NB4 (cell line): ENCODE results near the gene TRIO.

Experiments
- DNase-seq: peaks from one replicate; pipeline ENCODE4 v3.0.0; 2010; ENCODE audit warnings: low read depth
- H3K4me3 ChIP-seq: one replicate; pipeline ENCODE4 v1.5.1; 2011; ENCODE audit warnings: mild to moderate bottlenecking, low read depth, low read length, moderate library complexity
- CTCF ChIP-seq: IDR thresholded peaks from one replicate; pipeline ENCODE4 v1.5.1; 2012; ENCODE audit warnings: low read depth, low read length
- MYC ChIP-seq: IDR thresholded peaks from 2 replicates; pipeline ENCODE4 v1.6.1; 2011; ENCODE audit warnings: low read depth, low read length
- POLR2A ChIP-seq: IDR thresholded peaks from 2 replicates; pipeline ENCODE4 v1.6.1; 2011; ENCODE audit warnings: mild to moderate bottlenecking; ENCODE audit not compliant: insufficient read length; ENCODE audit errors: extremely low read depth
- TF ChIP-seq, protein P1 (sequence below): IDR thresholded peaks from 2 replicates; pipeline ENCODE4 v1.6.1; 2011; ENCODE audit warnings: low read depth, low read length

TRIO gene

GRCh38 chr5:14331386-14331781 lies 188.2 kb downstream of the TRIO start:
- no peak overlapping the region for H3K4me3 ChIP-seq
- peak; percentile 69 for DNase-seq
- TF ChIP-seq, protein P1, sequence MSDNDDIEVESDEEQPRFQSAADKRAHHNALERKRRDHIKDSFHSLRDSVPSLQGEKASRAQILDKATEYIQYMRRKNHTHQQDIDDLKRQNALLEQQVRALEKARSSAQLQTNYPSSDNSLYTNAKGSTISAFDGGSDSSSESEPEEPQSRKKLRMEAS: no peak
- no peak for TF ChIP-seq MYC

GRCh38 chr5:14332038-14332631 lies 189.0 kb downstream of the TRIO start:
- H3K4me3 ChIP-seq: no peak overlapping the region
- DNase-seq: no peak
- TF ChIP-seq, protein P1: peak; percentile 51
- no peak for TF ChIP-seq CTCF

- TF ChIP-seq MYC: no peak
- TF ChIP-seq CTCF: no peak
- TF ChIP-seq, protein P1: no peak
- no peak for TF ChIP-seq POLR2A
- DNase-seq: no peak
- no peak overlapping the region for H3K4me3 ChIP-seq
Measured at GRCh38 chr5:14332746-14333145, 189.6 kb downstream of the TRIO start.

GRCh38 chr5:14337593-14337992 lies 194.5 kb downstream of the TRIO start:
- DNase-seq: no peak
- TF ChIP-seq MYC (no peak), POLR2A (no peak), CTCF (no peak)
- TF ChIP-seq, protein P1: no peak

DNA sequence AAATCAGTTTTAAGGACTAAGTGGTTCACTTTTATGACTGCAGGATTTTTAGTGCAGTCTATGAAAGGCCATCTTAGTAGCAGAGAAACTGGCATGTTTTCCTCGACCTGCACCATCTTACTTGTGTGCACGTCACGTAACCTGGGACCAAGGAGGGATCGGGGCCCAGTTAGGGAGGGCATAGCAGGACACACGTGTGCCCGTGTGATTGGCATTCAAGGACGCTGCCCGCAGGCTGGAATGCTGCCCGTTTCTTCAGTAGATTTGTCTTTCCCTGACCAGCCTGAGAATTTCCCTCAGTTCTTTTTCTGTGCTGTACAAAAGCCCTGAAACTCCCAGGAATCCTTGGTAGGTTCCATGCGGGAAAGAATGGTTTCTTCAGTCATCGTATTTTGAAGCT lies 196.3 kb downstream of the TRIO start:
- DNase-seq: no peak
- no peak overlapping the region for H3K4me3 ChIP-seq
- TF ChIP-seq MYC (no peak), CTCF (no peak), POLR2A (no peak)
- TF ChIP-seq, protein P1: no peak

More at GRCh38 chr5:14337593-14337992, 194.5 kb downstream of the TRIO start:
- no peak overlapping the region for H3K4me3 ChIP-seq

- H3K4me3 ChIP-seq: no peak overlapping the region
- DNase-seq: no peak
- TF ChIP-seq MYC (no peak), POLR2A (no peak), CTCF (no peak)
- TF ChIP-seq, protein P1: no peak
Measured at GRCh38 chr5:14341571-14342230, 198.6 kb downstream of the TRIO start.
